ENCODE measurements around the gene INSYN2A. TPM values are rescaled to one million over a fixed set of nuclear protein-coding genes. Genes with fewer than 3 reads are reported as not detected.

The INSYN2A gene
- total RNA-seq, 1 donor from 2014 or later: not detected

GRCh38 chr10:127234306-127234800, 38.0 kb upstream of the INSYN2A start:
- no peaks in the 10 kb centered on the region for H3K36me3 ChIP-seq
- no peaks in the 10 kb centered on the region for H3K4me1 ChIP-seq
- no peaks in the 10 kb centered on the region for H3K9me3 ChIP-seq
- intact Hi-C loops (cut with DNase I): no loop called here
- no peak for DNase-seq (ENCODE audit: low spot score in 2 of 2)
- no peak overlapping the region for H3K4me3 ChIP-seq
- no peak overlapping the region for H3K27ac ChIP-seq
- H3K27me3 ChIP-seq: no peaks in the 10 kb centered on the region
- TF ChIP-seq, protein P1, sequence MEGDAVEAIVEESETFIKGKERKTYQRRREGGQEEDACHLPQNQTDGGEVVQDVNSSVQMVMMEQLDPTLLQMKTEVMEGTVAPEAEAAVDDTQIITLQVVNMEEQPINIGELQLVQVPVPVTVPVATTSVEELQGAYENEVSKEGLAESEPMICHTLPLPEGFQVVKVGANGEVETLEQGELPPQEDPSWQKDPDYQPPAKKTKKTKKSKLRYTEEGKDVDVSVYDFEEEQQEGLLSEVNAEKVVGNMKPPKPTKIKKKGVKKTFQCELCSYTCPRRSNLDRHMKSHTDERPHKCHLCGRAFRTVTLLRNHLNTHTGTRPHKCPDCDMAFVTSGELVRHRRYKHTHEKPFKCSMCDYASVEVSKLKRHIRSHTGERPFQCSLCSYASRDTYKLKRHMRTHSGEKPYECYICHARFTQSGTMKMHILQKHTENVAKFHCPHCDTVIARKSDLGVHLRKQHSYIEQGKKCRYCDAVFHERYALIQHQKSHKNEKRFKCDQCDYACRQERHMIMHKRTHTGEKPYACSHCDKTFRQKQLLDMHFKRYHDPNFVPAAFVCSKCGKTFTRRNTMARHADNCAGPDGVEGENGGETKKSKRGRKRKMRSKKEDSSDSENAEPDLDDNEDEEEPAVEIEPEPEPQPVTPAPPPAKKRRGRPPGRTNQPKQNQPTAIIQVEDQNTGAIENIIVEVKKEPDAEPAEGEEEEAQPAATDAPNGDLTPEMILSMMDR (IDR thresholded peaks at IDR 0.05): no peak

DNA sequence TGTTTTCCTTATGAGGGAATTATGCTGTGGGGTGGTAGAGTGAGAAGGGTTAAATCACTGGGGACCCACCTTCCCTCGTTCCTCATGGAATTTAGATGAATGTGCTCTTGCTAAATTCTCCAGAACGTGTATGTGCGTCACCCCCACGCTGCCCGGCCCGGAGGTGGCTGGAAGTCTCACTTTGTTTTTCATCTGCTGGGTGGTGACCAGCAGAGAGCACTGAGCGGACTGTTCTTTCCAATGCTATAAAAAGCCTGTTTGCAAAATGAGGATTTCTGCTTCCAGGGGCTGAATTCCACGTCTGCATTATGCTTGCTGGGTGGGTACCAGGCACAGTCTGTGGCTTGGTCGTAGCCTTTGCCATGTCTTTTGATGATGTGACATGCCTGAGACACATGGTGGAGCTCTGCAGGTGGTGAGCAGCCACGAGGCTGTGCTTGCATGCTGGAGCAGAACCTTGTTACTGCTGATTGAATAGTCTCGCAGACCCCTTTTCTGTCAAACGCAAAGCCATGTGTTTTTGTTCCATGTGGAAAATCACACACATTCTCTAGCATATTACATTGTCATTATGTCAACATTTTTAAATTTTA, 31.9 kb upstream of the INSYN2A start:
- peaks cover 3 to 4% of the 10 kb centered on the region in 2 donors for H3K4me1 ChIP-seq
- H3K9me3 ChIP-seq: no peaks in the 10 kb centered on the region
- H3K4me3 ChIP-seq: peak overlapping the region in 1 of 2 donors; percentile 5
- no peaks in the 10 kb centered on the region for H3K27me3 ChIP-seq
- peak; percentile 12 to 70 for DNase-seq (ENCODE audit: low spot score in 2 of 2)
- H3K36me3 ChIP-seq: no peaks in the 10 kb centered on the region
- TF ChIP-seq, protein P1 (IDR thresholded peaks at IDR 0.05): no peak
- intact Hi-C loops (cut with DNase I): no loop called here
- peak overlapping the region in 1 of 2 donors; percentile 56 for H3K27ac ChIP-seq

- peak overlapping the region; percentile 34 to 56 for H3K27ac ChIP-seq
- DNase-seq (ENCODE audit: low spot score in 2 of 2): no peak
- intact Hi-C loops (cut with DNase I): no loop called here
- H3K9me3 ChIP-seq: no peaks in the 10 kb centered on the region
- H3K4me1 ChIP-seq: peaks cover 3 to 4% of the 10 kb centered on the region in 2 donors
- peak overlapping the region in 1 of 2 donors; percentile 5 for H3K4me3 ChIP-seq
- no peaks in the 10 kb centered on the region for H3K27me3 ChIP-seq
- TF ChIP-seq, protein P1 (IDR thresholded peaks at IDR 0.05): no peak
- H3K36me3 ChIP-seq: no peaks in the 10 kb centered on the region
These were observed 31.3 kb upstream of the INSYN2A start for GRCh38 chr10:127227663-127228062.

- intact Hi-C loops (cut with DNase I): no loop called here
- H3K36me3 ChIP-seq: no peaks in the 10 kb centered on the region
- no peak overlapping the region for H3K4me3 ChIP-seq
- peak overlapping the region in 1 of 2 donors; percentile 56 for H3K27ac ChIP-seq
- H3K9me3 ChIP-seq: no peaks in the 10 kb centered on the region
- no peak for DNase-seq (ENCODE audit: low spot score in 2 of 2)
- H3K27me3 ChIP-seq: no peaks in the 10 kb centered on the region
- TF ChIP-seq, protein P1 (IDR thresholded peaks at IDR 0.05): no peak
- peaks cover 3 to 4% of the 10 kb centered on the region in 2 donors for H3K4me1 ChIP-seq
These were observed 30.6 kb upstream of the INSYN2A start for GRCh38 chr10:127227027-127227426.

- Histone ChIP-seq H3K4me3 (no peak overlapping the region), H3K27ac (no peak overlapping the region), H3K27me3 (no peaks in the 10 kb centered on the region), H3K4me1 (no peaks in the 10 kb centered on the region), H3K36me3 (no peaks in the 10 kb centered on the region), H3K9me3 (no peaks in the 10 kb centered on the region)
- DNase-seq (ENCODE audit: low spot score in 2 of 2): no peak
- intact Hi-C loops (cut with DNase I): no loop called here
- TF ChIP-seq, protein P1 (IDR thresholded peaks at IDR 0.05): no peak
These were observed 24.9 kb upstream of the INSYN2A start for GRCh38 chr10:127221281-127221680.

All from ascending aorta (tissue), 2 donors.